RWPE2 (cell line): ENCODE data around the gene LTBP4.

Experiments used
- ATAC-seq: fragments of 200-7000 bp; cut with Tn5 transposase; 3 replicates; pipeline ENCODE4 v1.9.1; 2021; ENCODE audit warnings: low read depth
- DNase-seq: peaks from one replicate; pipeline ENCODE4 v3.0.0-alpha.2; 2020; ENCODE audit warnings: low spot score
- H3K27ac ChIP-seq: fragments of 450-650 bp; 2 replicates; pipeline ENCODE4 v1.5.1; 2017; ENCODE audit warnings: mild to moderate bottlenecking; ENCODE audit not compliant: poor library complexity, severe bottlenecking
- H3K27me3 ChIP-seq: fragments of 250-450 bp; sonication (Bioruptor Pico); 2 replicates; pipeline ENCODE4 v1.5.1; 2021; ENCODE audit warnings: mild to moderate bottlenecking, moderate library complexity; ENCODE audit not compliant: insufficient read depth, poor library complexity, severe bottlenecking
- H3K36me3 ChIP-seq: fragments of 250-450 bp; sonication (Bioruptor Pico); 2 replicates; pipeline ENCODE4 v1.5.1; 2020; ENCODE audit warnings: low read depth, mild to moderate bottlenecking, moderate library complexity
- H3K4me1 ChIP-seq: fragments of 250-450 bp; sonication (Bioruptor Pico); 2 replicates; pipeline ENCODE4 v1.5.1; 2021; ENCODE audit warnings: mild to moderate bottlenecking, moderate library complexity; ENCODE audit not compliant: insufficient read depth, poor library complexity, severe bottlenecking
- H3K4me3 ChIP-seq: fragments of 250-450 bp; sonication (Bioruptor Pico); 2 replicates; pipeline ENCODE4 v1.5.1; 2021; ENCODE audit warnings: mild to moderate bottlenecking, moderate library complexity; ENCODE audit not compliant: severe bottlenecking
- H3K9me3 ChIP-seq: fragments of 250-450 bp; sonication (Bioruptor Pico); 2 replicates; pipeline ENCODE4 v1.5.1; 2021; ENCODE audit warnings: mild to moderate bottlenecking, moderate library complexity; ENCODE audit not compliant: severe bottlenecking
- TF ChIP-seq, protein P1 (sequence below): fragments of 450-650 bp; IDR thresholded peaks from one replicate; pipeline ENCODE4 v1.5.1; 2017; ENCODE audit warnings: mild to moderate bottlenecking, moderate library complexity; ENCODE audit not compliant: poor library complexity, severe bottlenecking

Gene LTBP4

DNA sequence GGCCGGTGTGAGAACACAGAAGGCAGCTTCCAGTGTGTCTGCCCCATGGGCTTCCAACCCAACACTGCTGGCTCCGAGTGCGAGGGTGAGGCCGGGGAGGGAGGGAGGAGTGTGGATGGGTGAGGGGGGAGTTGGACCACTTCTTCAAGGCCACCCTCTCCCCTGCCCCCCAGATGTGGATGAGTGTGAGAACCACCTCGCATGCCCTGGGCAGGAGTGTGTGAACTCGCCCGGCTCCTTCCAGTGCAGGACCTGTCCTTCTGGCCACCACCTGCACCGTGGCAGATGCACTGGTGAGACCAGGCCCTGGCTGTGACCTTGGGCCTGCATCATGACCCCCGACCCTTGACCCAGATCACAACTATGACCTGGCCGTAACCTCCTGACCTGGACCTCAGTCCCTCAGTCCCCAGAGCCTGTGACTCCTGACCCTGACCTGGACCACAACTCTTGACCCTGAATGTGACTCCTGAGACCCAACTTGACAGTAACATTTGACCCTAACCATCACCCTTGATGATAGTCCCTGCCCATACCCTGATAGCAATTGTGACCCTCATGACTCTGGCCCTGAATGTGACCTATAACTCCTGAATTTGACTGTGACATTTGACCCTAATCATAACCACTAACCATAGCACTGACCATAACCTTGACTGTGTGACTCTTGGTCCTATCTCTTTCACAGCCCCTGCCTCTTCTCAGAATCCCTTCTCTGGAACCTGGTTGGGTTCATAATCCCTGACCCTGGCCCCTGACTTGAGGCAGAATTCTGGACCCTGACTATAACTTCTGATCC lies 10.9 kb downstream of the LTBP4 start:
- ATAC-seq (no peak), DNase-seq (no peak)
- no peak overlapping the region for H3K4me3 ChIP-seq
- peak overlapping the region; percentile 84 for H3K27ac ChIP-seq
- H3K27me3 ChIP-seq = no peaks in the 10 kb centered on the region
- no peaks in the 10 kb centered on the region for H3K9me3 ChIP-seq
- H3K36me3 ChIP-seq = peaks cover 28% of the 10 kb centered on the region
- H3K4me1 ChIP-seq = peaks cover 11% of the 10 kb centered on the region
- TF ChIP-seq, protein P1, sequence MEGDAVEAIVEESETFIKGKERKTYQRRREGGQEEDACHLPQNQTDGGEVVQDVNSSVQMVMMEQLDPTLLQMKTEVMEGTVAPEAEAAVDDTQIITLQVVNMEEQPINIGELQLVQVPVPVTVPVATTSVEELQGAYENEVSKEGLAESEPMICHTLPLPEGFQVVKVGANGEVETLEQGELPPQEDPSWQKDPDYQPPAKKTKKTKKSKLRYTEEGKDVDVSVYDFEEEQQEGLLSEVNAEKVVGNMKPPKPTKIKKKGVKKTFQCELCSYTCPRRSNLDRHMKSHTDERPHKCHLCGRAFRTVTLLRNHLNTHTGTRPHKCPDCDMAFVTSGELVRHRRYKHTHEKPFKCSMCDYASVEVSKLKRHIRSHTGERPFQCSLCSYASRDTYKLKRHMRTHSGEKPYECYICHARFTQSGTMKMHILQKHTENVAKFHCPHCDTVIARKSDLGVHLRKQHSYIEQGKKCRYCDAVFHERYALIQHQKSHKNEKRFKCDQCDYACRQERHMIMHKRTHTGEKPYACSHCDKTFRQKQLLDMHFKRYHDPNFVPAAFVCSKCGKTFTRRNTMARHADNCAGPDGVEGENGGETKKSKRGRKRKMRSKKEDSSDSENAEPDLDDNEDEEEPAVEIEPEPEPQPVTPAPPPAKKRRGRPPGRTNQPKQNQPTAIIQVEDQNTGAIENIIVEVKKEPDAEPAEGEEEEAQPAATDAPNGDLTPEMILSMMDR = no peak

DNA sequence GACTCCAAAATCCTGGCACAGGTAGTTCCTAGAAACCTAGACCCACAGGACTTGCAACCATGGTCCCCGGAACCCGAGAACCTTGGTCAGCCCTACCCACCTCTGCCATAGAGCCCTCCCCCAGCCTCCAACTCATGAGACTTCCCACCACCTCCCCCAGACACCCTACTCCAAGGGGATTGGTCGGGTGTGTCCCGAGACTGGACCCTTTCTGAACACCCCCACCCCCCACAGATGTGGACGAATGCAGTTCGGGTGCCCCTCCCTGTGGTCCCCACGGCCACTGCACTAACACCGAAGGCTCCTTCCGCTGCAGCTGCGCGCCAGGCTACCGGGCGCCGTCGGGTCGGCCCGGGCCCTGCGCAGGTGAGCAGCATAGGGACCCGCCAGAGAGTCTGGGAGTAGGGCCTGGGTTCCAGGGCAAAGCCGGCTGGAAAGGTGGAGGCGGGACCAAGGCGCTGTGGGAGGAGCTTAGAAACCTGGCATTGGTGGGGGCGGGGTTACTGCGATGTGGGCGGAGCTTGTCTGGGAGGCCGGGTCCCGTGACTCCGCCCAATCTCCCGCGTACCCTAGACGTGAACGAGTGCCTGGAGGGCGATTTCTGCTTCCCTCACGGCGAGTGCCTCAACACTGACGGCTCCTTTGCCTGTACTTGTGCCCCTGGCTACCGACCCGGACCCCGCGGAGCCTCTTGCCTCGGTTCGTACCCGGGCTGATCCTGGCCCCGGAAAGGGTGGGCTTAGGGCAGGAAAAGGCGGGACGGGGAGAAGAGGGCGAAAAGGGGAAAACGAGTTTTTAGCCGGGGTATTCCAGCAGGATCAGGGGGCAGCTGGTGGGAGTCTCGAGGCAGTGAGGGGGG lies 11.9 kb downstream of the LTBP4 start:
- peaks cover 8% of the 10 kb centered on the region for H3K4me1 ChIP-seq
- H3K9me3 ChIP-seq = no peaks in the 10 kb centered on the region
- peak overlapping the region; percentile 35 for H3K4me3 ChIP-seq
- peak; percentile 75 for DNase-seq
- H3K27me3 ChIP-seq = no peaks in the 10 kb centered on the region
- no peak; the same call in 2 of the 3 replicates for ATAC-seq
- H3K27ac ChIP-seq = peak overlapping the region; percentile 77
- TF ChIP-seq, protein P1 = no peak
- peaks cover 33% of the 10 kb centered on the region for H3K36me3 ChIP-seq

- peaks cover 8% of the 10 kb centered on the region for H3K4me1 ChIP-seq
- no peaks in the 10 kb centered on the region for H3K27me3 ChIP-seq
- TF ChIP-seq, protein P1 = no peak
- peak overlapping the region; percentile 35 for H3K4me3 ChIP-seq
- H3K36me3 ChIP-seq = peaks cover 42% of the 10 kb centered on the region
- DNase-seq (peak; percentile 89), ATAC-seq (peak; percentile 56)
- H3K9me3 ChIP-seq = no peaks in the 10 kb centered on the region
- H3K27ac ChIP-seq = peak overlapping the region; percentile 77
Measured at GRCh38 chr19:40613690-40614621, 12.8 kb downstream of the LTBP4 start.

DNA sequence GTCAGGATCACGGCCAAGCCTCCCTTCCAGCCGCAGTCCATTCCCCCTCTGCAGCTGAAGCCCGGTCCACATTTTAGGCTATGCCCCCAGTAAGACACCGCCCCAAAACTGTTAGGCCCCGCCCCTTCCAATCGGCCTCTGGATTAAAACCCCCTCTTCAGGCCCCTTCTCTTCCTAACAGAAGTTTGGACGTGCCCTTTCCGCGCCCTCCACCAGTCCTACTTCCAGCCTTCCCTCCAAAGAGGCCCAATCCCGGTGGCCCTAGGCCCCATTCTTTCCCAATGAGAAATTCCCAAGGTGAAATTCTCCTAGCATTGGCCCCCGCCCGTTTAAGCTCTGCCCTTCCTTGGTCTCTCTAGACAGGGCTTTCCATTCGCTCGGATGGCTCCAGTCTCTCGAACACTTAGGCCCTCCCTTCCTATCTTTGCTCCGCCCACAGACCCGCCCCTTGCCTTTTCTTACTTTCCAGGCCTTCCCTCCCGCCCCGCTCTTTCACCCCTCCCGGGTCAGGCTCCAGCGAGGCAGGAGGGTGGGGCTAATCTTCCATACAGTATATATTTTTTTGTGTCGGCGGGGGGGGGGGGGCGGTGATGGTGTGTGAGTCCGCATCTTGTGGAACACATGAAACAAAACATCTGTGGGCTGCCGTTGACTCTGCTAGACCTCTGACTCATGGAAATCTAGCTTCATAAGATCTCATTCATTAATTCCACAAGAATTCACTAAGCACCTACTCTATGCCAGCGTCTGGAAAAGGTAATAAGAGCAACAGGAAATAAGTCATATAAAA lies 13.6 kb downstream of the LTBP4 start:
- H3K9me3 ChIP-seq = no peaks in the 10 kb centered on the region
- peaks cover 8% of the 10 kb centered on the region for H3K4me1 ChIP-seq
- no peaks in the 10 kb centered on the region for H3K27me3 ChIP-seq
- H3K4me3 ChIP-seq = peak overlapping the region; percentile 35
- peak; percentile 35 for ATAC-seq
- peak; percentile 84 for DNase-seq
- TF ChIP-seq, protein P1 = no peak
- H3K36me3 ChIP-seq = peaks cover 51% of the 10 kb centered on the region
- H3K27ac ChIP-seq = peak overlapping the region; percentile 77
